MM.1S (cell line): ENCODE data around the gene HABP4.

Experiments used
- DNase-seq: peaks from one replicate; pipeline ENCODE4 v3.0.0-alpha.2; 2015
- H2AFZ ChIP-seq: fragments of 300-600 bp; sonication (generic); 2 replicates; pipeline ENCODE4 v1.6.0; 2016; ENCODE audit warnings: antibody characterized with exemption, low read length
- H3F3A ChIP-seq: fragments of 300-600 bp; sonication (generic); 2 replicates; pipeline ENCODE4 v1.6.1; 2016; ENCODE audit warnings: mild to moderate bottlenecking, antibody characterized with exemption, low read length, moderate library complexity, mixed read lengths; ENCODE audit not compliant: insufficient read depth
- H3K27ac ChIP-seq: fragments of 300-600 bp; sonication (generic); 2 replicates; pipeline ENCODE4 v1.5.1; 2016; ENCODE audit warnings: mild to moderate bottlenecking, low read length
- H3K27me3 ChIP-seq: fragments of 300-600 bp; sonication (generic); replicated peaks from 2 replicates; pipeline ENCODE4 v1.6.0; 2016; ENCODE audit warnings: low read length; ENCODE audit not compliant: insufficient read depth
- H3K36me3 ChIP-seq: fragments of 300-600 bp; sonication (generic); replicated peaks from 2 replicates; pipeline ENCODE4 v1.6.1; 2016; ENCODE audit warnings: mild to moderate bottlenecking, low read length, mixed read lengths; ENCODE audit not compliant: insufficient read depth
- H3K4me1 ChIP-seq: fragments of 300-600 bp; sonication (generic); 2 replicates; pipeline ENCODE4 v1.6.1; 2016; ENCODE audit warnings: low read length, mixed read lengths
- H3K4me2 ChIP-seq: fragments of 300-600 bp; sonication (generic); 2 replicates; pipeline ENCODE4 v1.6.0; 2016; ENCODE audit warnings: low read depth, low read length
- H3K4me3 ChIP-seq: fragments of 300-600 bp; sonication (generic); 2 replicates; pipeline ENCODE4 v1.5.1; 2016; ENCODE audit warnings: low read length, mixed read lengths
- H3K79me2 ChIP-seq: fragments of 300-600 bp; sonication (generic); 2 replicates; pipeline ENCODE4 v1.6.1; 2016; ENCODE audit warnings: mixed run types, low read length, mixed read lengths
- H3K9ac ChIP-seq: fragments of 300-600 bp; sonication (generic); 2 replicates; pipeline ENCODE4 v1.6.1; 2016; ENCODE audit warnings: low read length, mixed read lengths
- H3K9me2 ChIP-seq: fragments of 300-600 bp; sonication (generic); replicated peaks from 2 replicates; pipeline ENCODE4 v1.6.1; 2016; ENCODE audit warnings: mild to moderate bottlenecking, low read length, mixed read lengths; ENCODE audit not compliant: insufficient read depth
- H3K9me3 ChIP-seq: fragments of 300-600 bp; sonication (generic); replicated peaks from 2 replicates; pipeline ENCODE4 v1.6.1; 2016; ENCODE audit warnings: mild to moderate bottlenecking, low read length, mixed read lengths; ENCODE audit not compliant: insufficient read depth
- H4K20me1 ChIP-seq: fragments of 300-600 bp; sonication (generic); 2 replicates; pipeline ENCODE4 v1.6.1; 2016; ENCODE audit warnings: mild to moderate bottlenecking, low read length, moderate library complexity, mixed read lengths; ENCODE audit not compliant: insufficient read depth
- EZH2 ChIP-seq: fragments of 300-600 bp; sonication (generic); optimal IDR thresholded peaks from 2 replicates; pipeline ENCODE3; 2017; ENCODE audit warnings: low read depth, mild to moderate bottlenecking, antibody characterized with exemption, low read length, mixed read lengths
- EZH2phosphoT487 ChIP-seq: fragments of 300-600 bp; sonication (generic); IDR thresholded peaks from 2 replicates; pipeline ENCODE4 v1.6.1; 2018; ENCODE audit warnings: antibody characterized with exemption, low read length
- TF ChIP-seq, protein P1 (sequence below): fragments of 300-600 bp; sonication (generic); IDR thresholded peaks from 2 replicates; pipeline ENCODE4 v1.5.1; 2016; ENCODE audit warnings: antibody characterized with exemption, low read length, mixed read lengths

HABP4 gene

DNA sequence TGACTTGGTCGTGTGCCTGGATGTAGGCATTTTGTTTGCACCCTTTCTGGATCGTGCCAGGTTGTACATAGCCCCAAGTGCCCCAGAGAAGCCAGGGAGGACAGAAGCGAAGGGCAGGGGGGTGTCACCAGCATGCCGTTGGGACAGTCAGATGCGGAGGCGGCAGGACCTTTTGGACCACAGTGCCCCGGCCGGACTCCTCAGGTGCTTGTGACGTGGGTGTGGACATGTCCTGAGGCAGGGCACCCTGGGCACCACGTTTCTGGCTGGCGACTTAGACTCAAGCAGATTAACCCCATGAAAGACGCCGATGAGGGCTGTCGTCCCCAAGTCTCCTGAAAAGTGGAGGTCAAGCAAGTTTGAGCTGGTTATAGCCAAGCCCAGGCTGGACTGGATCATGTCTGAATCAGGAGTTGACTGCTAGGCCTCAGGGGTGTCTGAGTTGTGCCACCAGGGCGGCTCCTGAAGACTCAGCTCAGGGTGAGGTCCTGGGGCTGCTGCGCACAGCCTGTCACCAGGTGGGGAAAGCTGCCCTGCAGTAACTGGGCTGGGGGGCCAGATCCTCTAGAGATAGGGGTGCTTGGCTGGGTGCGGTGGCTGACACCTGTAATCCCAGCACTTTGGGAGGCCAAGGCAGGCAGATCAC is 42.0 kb downstream of the HABP4 start:
- TF ChIP-seq EZH2 (no peak), EZH2phosphoT487 (no peak)
- TF ChIP-seq, protein P1, sequence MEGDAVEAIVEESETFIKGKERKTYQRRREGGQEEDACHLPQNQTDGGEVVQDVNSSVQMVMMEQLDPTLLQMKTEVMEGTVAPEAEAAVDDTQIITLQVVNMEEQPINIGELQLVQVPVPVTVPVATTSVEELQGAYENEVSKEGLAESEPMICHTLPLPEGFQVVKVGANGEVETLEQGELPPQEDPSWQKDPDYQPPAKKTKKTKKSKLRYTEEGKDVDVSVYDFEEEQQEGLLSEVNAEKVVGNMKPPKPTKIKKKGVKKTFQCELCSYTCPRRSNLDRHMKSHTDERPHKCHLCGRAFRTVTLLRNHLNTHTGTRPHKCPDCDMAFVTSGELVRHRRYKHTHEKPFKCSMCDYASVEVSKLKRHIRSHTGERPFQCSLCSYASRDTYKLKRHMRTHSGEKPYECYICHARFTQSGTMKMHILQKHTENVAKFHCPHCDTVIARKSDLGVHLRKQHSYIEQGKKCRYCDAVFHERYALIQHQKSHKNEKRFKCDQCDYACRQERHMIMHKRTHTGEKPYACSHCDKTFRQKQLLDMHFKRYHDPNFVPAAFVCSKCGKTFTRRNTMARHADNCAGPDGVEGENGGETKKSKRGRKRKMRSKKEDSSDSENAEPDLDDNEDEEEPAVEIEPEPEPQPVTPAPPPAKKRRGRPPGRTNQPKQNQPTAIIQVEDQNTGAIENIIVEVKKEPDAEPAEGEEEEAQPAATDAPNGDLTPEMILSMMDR = no peak
- Histone ChIP-seq H3K9me3 (no peaks in the 10 kb centered on the region), H3K4me1 (no peaks in the 10 kb centered on the region), H3K36me3 (no peaks in the 10 kb centered on the region), H3K27ac (no peak overlapping the region), H3K79me2 (no peaks in the 10 kb centered on the region), H3F3A (no peaks in the 10 kb centered on the region), H4K20me1 (no peaks in the 10 kb centered on the region), H3K27me3 (no peaks in the 10 kb centered on the region), H3K4me3 (no peak overlapping the region), H3K9ac (no peak overlapping the region), H2AFZ (no peak overlapping the region), H3K9me2 (no peaks in the 10 kb centered on the region), H3K4me2 (no peak overlapping the region)
- DNase-seq = no peak

DNA sequence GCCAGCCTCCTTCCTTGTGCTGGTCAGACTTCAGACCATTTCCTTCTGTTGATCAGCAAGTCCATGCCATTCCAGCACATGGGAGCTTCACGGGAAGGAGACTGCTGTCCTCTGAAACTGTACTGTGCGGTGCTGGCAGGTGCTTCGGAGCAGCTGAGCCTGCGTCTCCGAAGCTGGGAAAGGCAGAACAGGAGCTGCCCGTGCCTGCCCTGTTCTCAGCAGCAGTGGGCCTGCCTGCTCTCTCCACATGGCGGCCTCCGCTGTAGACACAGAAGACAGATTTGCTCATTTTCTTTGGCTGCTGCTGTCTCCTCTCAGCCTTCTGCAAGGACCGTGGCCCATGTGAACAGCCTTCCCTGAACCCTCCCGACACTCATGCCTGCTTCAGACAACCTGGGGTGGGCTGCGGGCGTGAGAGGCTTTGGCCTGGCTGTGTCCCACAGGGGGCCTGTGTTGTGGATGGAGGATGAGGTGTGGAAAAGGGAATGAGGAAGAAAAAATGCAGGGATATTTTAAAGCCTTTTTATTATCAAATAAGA is 43.1 kb downstream of the HABP4 start:
- Histone ChIP-seq H3K9me3 (no peaks in the 10 kb centered on the region), H3K27me3 (no peaks in the 10 kb centered on the region), H3K9ac (no peak overlapping the region), H2AFZ (no peak overlapping the region), H3K27ac (no peak overlapping the region), H3K79me2 (no peaks in the 10 kb centered on the region), H3K4me3 (no peak overlapping the region), H4K20me1 (no peaks in the 10 kb centered on the region), H3K4me2 (no peak overlapping the region), H3K36me3 (no peaks in the 10 kb centered on the region), H3K9me2 (no peaks in the 10 kb centered on the region), H3F3A (no peaks in the 10 kb centered on the region), H3K4me1 (no peaks in the 10 kb centered on the region)
- TF ChIP-seq EZH2phosphoT487 = no peak
- TF ChIP-seq, protein P1 = no peak
- TF ChIP-seq EZH2 = no peak
- no peak for DNase-seq

DNA sequence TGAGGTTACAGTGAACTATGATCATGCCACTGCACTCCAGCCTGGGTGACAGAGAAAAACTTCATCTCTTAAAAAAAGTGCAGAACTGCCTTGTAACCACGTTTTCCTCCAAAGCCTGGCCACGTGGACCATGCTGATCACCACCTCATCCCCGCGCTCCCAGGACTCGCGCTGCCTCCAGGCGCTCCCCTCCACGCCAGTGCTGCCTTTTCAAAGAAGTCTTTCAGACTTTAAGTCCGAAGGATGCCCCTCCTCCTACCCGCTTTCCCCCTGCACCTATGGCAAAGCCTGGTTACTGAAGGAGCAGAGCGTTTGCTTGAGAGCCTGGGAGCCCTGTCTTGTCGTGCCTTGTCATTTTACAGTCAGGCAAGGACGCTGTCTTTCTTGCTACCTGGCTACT is 43.8 kb downstream of the HABP4 start:
- Histone ChIP-seq H3K4me3 (no peak overlapping the region), H3K4me2 (no peak overlapping the region), H3K79me2 (no peaks in the 10 kb centered on the region), H3K36me3 (no peaks in the 10 kb centered on the region), H3K27ac (no peak overlapping the region), H3K9me3 (no peaks in the 10 kb centered on the region), H3K9ac (no peak overlapping the region), H3F3A (no peaks in the 10 kb centered on the region), H3K4me1 (no peaks in the 10 kb centered on the region), H3K27me3 (no peaks in the 10 kb centered on the region), H4K20me1 (no peaks in the 10 kb centered on the region), H3K9me2 (no peaks in the 10 kb centered on the region), H2AFZ (no peak overlapping the region)
- TF ChIP-seq, protein P1 = no peak
- TF ChIP-seq EZH2phosphoT487 = no peak
- TF ChIP-seq EZH2 = no peak
- no peak for DNase-seq
